ENCODE measurements around the gene LOXL4. TPM values are rescaled to one million over a fixed set of nuclear protein-coding genes. Genes with fewer than 3 reads are reported as not detected.

Gene LOXL4
- total RNA-seq, 4 donors from 2014 or later, result 1.6 to 6.9 (median 4.7) TPM

GRCh38 chr10:98265403-98266378 is 2.3 kb downstream of the LOXL4 start:
- no peak for ATAC-seq
- Histone ChIP-seq H3K4me1 (peaks cover 31 to 34% of the 10 kb centered on the region in 2 donors), H3K4me3 (no peak overlapping the region), H3K9me3 (no peaks in the 10 kb centered on the region), H3K27me3 (no peaks in the 10 kb centered on the region), H3K27ac (peak overlapping the region in 3 of 4 donors; percentile 9 to 83 (median 45)), H3K36me3 (no peaks in the 10 kb centered on the region)
- no peak for TF ChIP-seq POLR2A (IDR thresholded peaks at IDR 0.05)
- TF ChIP-seq CTCF (IDR thresholded peaks at IDR 0.05 in 4 of 5, conservative IDR thresholded peaks at IDR 0.05 in 1 of 5), result no peak
- in situ Hi-C loops (cut with MboI; ENCODE audit: low sequenced_read_pairs in 4 of 4) (loop anchor here in 2 of 4 donors (5.0 to 25.0 kb wide), 3 partner anchors 42 to 172 kb away; partner anchors contain the start of gene HPS1 (in 1 of the 2)), intact Hi-C loops (cut with DNase I; ENCODE audit: low total_unique reads) (loop anchor here (5.0 to 10.0 kb wide), 2 partner anchors 147 to 979 kb away; no protein-coding TSS in a partner anchor)
- no peak for DNase-seq

GRCh38 chr10:98264378-98265065 is 3.5 kb downstream of the LOXL4 start:
- no peaks in the 10 kb centered on the region for H3K9me3 ChIP-seq
- in situ Hi-C loops (cut with MboI; ENCODE audit: low sequenced_read_pairs in 4 of 4), result loop anchor here in 2 of 4 donors (5.0 to 25.0 kb wide), 3 partner anchors 43 to 173 kb away; partner anchors contain the start of gene HPS1 (in 1 of the 2)
- H3K4me3 ChIP-seq, result no peak overlapping the region
- DNase-seq, result no peak
- peaks cover 21 to 22% of the 10 kb centered on the region in 2 donors for H3K4me1 ChIP-seq
- intact Hi-C loops (cut with DNase I; ENCODE audit: low total_unique reads), result loop anchor here (5.0 to 10.0 kb wide), 2 partner anchors 148 to 980 kb away; no protein-coding TSS in a partner anchor
- TF ChIP-seq POLR2A (IDR thresholded peaks at IDR 0.05) (no peak), CTCF (IDR thresholded peaks at IDR 0.05 in 4 of 5, conservative IDR thresholded peaks at IDR 0.05 in 1 of 5) (no peak)
- H3K36me3 ChIP-seq, result no peaks in the 10 kb centered on the region
- no peak for ATAC-seq
- no peak overlapping the region for H3K27ac ChIP-seq
- no peaks in the 10 kb centered on the region for H3K27me3 ChIP-seq

GRCh38 chr10:98263088-98263487 is 4.9 kb downstream of the LOXL4 start:
- H3K27ac ChIP-seq, result no peak overlapping the region
- H3K36me3 ChIP-seq, result no peaks in the 10 kb centered on the region
- ATAC-seq (no peak), DNase-seq (no peak)
- peaks cover 13 to 15% of the 10 kb centered on the region in 2 donors for H3K4me1 ChIP-seq
- H3K9me3 ChIP-seq, result no peaks in the 10 kb centered on the region
- in situ Hi-C loops (cut with MboI; ENCODE audit: low sequenced_read_pairs in 4 of 4) (loop anchor here in 1 of 4 donors (10.0 to 25.0 kb wide), 2 partner anchors 62 to 174 kb away; partner anchors contain the start of gene HPS1), intact Hi-C loops (cut with DNase I; ENCODE audit: low total_unique reads) (loop anchor here (10.0 kb wide), 1 partner anchor 982 kb away; no protein-coding TSS in a partner anchor)
- H3K27me3 ChIP-seq, result no peaks in the 10 kb centered on the region
- H3K4me3 ChIP-seq, result no peak overlapping the region
- TF ChIP-seq POLR2A (IDR thresholded peaks at IDR 0.05), result no peak
- no peak for TF ChIP-seq CTCF (IDR thresholded peaks at IDR 0.05 in 4 of 5, conservative IDR thresholded peaks at IDR 0.05 in 1 of 5)

GRCh38 chr10:98262571-98262970 is 5.4 kb downstream of the LOXL4 start:
- ATAC-seq, result peak; percentile 60 to 78
- no peak overlapping the region for H3K27ac ChIP-seq
- in situ Hi-C loops (cut with MboI; ENCODE audit: low sequenced_read_pairs in 4 of 4) (loop anchor here in 1 of 4 donors (10.0 to 25.0 kb wide), 2 partner anchors 62 to 175 kb away; partner anchors contain the start of gene HPS1), intact Hi-C loops (cut with DNase I; ENCODE audit: low total_unique reads) (loop anchor here (1.0 to 10.0 kb wide), 3 partner anchors 47 to 982 kb away; no protein-coding TSS in a partner anchor)
- H3K9me3 ChIP-seq, result no peaks in the 10 kb centered on the region
- peak; percentile 62 to 78 (median 71) for TF ChIP-seq CTCF (IDR thresholded peaks at IDR 0.05 in 4 of 5, conservative IDR thresholded peaks at IDR 0.05 in 1 of 5)
- TF ChIP-seq POLR2A (IDR thresholded peaks at IDR 0.05), result no peak
- no peaks in the 10 kb centered on the region for H3K27me3 ChIP-seq
- H3K4me3 ChIP-seq, result no peak overlapping the region
- H3K36me3 ChIP-seq, result no peaks in the 10 kb centered on the region
- peak; percentile 64 to 81 for DNase-seq
- peaks cover 12 to 13% of the 10 kb centered on the region in 2 donors for H3K4me1 ChIP-seq
